Measurements from ENCODE around the gene GJD3.
"Not testable (repeated sequence)": the region's sequence is repeated elsewhere in the genome, so short reads cannot be mapped to it uniquely, and the experiment has no call there.

Gene GJD3, protein sequence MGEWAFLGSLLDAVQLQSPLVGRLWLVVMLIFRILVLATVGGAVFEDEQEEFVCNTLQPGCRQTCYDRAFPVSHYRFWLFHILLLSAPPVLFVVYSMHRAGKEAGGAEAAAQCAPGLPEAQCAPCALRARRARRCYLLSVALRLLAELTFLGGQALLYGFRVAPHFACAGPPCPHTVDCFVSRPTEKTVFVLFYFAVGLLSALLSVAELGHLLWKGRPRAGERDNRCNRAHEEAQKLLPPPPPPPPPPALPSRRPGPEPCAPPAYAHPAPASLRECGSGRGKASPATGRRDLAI

DNA sequence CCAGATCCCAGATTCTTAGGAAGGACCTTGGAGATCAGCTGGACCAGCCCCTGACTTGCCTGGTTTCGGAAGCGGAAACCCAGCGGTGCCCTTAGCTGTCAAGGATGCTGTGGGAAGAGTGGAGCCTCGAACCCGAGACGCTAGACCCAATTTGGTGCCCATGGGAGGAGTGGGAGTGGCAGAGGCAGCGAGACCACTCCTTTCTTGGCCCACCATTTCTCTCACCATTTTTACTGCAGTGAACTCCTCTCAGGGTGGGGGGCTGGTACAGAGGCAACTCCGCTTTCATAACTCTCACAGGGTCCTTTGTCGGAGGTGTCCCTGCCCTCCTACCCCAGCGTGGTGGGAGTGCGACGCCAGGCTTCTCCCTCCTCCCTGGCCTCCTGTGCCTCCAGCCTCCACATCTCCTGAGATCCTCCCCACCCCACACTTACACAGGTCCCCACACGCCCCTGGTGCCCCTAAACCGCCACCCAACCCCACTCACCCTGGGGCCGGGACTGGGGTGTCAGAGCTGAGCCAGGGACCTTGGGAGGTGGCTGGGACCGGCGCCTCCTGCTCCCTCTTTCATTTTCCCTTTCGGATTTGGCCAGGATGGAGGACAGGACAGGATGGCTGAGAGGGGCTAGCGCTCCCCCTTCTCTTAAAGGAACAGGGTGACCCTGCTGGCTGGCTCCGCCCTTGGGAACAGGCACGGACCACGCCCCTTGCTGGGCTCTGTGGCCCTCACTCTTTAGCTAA is at the start of gene GJD3:
GJD3 (minus strand) TSS at position 617 of the 741 bp plus-strand sequence. CDS start 922 bp downstream, outside the sequence.
- no peak for DNase-seq

- not testable (repeated sequence) for DNase-seq
These were observed 49.8 kb upstream of the GJD3 start for GRCh38 chr17:40414312-40414711.

GRCh38 chr17:40412880-40413279 is 48.3 kb upstream of the GJD3 start:
- no peak for DNase-seq

- DNase-seq, result no peak
These were observed 47.3 kb upstream of the GJD3 start for GRCh38 chr17:40411821-40412220.

- DNase-seq, result no peak
These were observed 45.5 kb upstream of the GJD3 start for GRCh38 chr17:40410082-40410481.

DNA sequence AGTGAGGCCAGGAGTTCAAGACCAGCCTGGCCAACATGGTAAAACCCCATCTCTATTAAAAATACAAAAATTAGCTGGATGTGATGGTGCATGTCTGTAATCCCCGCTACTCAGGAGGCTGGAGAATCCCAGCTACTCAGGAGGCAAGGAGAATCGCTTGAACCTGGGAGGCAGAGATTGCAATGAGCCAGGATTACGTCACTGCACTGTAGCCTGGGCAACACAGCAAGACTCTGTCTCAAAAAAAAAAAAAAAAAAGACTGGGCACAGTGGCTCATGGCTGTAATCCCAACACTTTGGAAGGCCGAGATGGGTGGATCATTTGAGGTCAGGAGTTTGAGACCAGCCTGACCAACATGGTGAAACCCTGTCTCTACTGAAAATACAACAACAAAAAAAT is 45.0 kb upstream of the GJD3 start:
- DNase-seq, result not testable (repeated sequence)

- DNase-seq, result no peak
These were observed 42.9 kb upstream of the GJD3 start for GRCh38 chr17:40407460-40407859.

DNA sequence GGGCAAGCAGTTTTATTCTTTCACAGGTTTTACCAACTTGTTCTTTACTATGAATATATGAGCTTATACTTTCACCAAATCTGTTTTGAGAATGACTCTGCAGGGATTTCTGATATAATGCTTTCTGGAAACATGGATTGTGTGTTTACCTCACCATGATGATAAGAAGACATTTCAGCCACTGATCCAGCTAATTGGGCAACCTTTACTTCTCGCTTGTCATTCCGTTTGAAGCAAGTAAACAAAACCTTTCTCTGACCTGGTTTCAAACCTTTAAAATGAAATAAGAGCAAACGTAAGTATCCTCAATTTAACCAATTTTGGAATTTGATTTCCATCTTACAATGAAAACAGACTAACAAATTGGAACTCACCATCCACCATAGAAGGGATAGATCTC is 39.5 kb upstream of the GJD3 start:
- DNase-seq, result no peak

- no peak for DNase-seq
These were observed 38.1 kb upstream of the GJD3 start for GRCh38 chr17:40402668-40403067.

- no peak for DNase-seq
These were observed 34.6 kb upstream of the GJD3 start for GRCh38 chr17:40399185-40399584.

- DNase-seq, result not testable (repeated sequence)
These were observed 22.0 kb upstream of the GJD3 start for GRCh38 chr17:40386555-40386954.

GRCh38 chr17:40382251-40382650 is 17.7 kb upstream of the GJD3 start:
- no peak for DNase-seq

DNA sequence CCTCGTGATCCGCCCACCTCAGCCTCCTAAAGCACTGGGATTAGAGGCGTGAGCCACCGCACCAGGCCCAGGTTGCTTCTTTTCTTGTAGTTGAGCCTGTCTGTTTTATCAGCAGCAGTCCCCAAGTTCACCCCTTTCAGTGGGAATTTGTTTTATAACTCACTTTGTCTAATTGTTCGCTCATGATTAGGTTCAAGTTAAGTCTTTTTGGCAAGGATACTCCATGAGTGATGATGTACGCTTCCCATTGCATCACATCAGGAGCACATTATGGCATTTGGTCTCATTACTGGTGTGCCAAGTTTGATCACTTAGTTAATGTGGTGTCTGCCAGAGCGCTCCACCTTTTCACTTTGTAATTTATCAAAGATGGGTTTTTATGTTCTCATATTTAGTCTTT is 14.4 kb upstream of the GJD3 start:
- no peak for DNase-seq

GRCh38 chr17:40377832-40378231 is 13.3 kb upstream of the GJD3 start:
- no peak for DNase-seq

- not testable (repeated sequence) for DNase-seq
These were observed 12.0 kb upstream of the GJD3 start for GRCh38 chr17:40376541-40376940.

DNA sequence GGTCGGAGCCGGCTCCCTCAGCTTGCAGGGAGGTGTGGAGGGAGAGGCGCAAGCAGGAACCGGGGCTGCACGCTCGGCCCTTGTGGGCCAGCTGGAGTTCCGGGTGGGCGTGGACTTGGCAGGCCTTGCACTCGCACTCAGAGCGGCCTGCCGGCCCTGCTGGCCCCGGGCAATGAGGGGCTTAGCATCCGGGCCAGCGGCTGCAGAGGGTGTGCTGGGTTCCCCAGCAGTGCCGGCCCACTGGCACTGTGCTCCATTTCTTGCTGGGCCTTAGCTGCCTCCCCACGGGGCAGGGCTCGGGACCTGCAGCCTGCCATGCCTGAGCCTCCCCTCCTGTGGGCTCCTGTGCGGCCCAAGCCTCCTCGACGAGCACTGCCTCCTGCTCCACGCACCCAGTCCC is 11.2 kb upstream of the GJD3 start:
- not testable (repeated sequence) for DNase-seq

GRCh38 chr17:40374821-40375498 is 10.4 kb upstream of the GJD3 start:
- no peak for DNase-seq

GRCh38 chr17:40373999-40374398 is 9.5 kb upstream of the GJD3 start:
- no peak for DNase-seq

GRCh38 chr17:40373324-40373723 is 8.8 kb upstream of the GJD3 start:
- no peak for DNase-seq

DNA sequence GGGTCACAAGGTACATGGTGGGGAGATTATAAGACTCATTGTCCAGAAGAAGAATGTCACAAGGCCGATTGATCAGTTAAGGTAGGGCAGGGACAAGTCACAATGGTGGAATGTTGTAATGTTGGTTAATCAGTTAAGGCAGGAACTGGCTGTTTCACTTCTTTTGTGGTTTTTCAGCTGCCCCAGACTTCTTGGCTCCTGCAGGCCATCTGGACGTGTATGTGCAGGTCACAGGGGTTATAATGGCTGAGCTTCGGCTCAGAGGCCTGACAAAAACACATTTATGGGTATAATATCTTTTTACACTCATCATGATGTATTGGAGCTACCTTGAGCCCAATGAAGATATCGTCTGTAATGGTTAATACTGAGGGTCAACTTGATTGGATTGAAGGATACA is 8.1 kb upstream of the GJD3 start:
- not testable (repeated sequence) for DNase-seq

DNA sequence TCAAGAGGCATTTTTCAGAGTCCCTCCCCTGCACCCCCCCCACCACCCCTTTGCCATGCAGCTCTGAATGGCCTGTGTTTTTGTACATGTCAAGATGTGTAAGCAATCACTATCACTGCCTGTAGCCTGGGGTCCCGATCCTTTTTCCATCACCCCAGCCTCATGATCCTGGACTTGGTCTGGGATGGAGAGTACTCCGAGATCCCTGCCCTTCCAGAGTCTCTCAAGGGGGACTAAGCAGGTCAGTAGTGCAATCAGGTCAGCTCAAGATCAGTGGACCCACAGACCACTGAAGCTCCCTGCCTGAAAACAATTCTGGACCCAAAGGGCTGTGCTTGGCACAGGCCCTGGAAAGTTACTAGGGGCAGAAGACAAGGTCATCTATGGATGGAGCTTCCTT is 7.5 kb upstream of the GJD3 start:
- DNase-seq, result no peak

DNA sequence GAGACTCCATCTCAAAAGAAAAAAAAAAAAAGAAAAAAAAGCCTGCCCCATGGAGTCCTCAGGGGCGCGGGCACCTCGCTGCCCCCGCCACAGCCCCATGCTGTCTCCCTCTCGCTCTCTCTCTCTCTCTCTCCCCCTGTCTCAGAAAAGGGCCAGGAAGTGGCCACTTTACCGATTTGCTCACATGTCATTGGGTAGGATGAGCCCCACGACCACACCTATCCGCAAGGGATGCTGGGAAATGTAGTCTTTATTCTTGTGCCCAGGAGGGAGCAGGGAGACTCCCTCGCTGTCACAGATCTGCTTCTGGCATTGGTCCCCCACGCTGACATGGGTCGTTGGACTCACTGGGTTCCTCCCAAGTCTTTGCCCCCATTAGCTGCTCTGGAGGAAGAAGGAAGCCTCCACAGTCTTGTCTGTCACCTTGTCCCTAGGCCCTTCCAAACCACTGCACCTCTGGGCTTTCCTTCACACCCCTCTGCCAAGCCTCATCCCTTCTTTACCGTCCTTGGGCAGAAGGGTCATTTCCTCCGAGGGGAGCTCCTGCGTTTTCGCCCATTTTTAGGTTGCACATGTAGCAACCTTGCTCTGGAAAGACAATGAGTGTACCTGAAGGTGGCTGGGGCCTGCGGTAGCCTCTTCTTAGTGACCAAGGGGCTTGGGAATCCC is 6.9 kb upstream of the GJD3 start:
- no peak for DNase-seq

- no peak for DNase-seq
These were observed 5.4 kb upstream of the GJD3 start for GRCh38 chr17:40369923-40370322.
